ENCODE data around the gene PPP1R7.

PPP1R7 gene

GRCh38 chr2:241197947-241198346 lies 47.7 kb downstream of the PPP1R7 start:
- no peaks in the 10 kb centered on the region for H3K36me3 ChIP-seq (ENCODE audit: control insufficient read depth, insufficient read depth, low read length)
- H3K4me3 ChIP-seq (replicated peaks; ENCODE audit: low read depth, low read length): no peak overlapping the region
- DNase-seq (ENCODE audit: extremely low read depth, insufficient read length): no peak
- H3K27me3 ChIP-seq (replicated peaks; ENCODE audit: control insufficient read depth, insufficient read depth, low read length): no peaks in the 10 kb centered on the region
- TF ChIP-seq CTCF (IDR thresholded peaks at IDR 0.05; ENCODE audit: insufficient read depth, low read length, poor library complexity, severe bottlenecking): no peak

GRCh38 chr2:241198381-241199279 lies 48.4 kb downstream of the PPP1R7 start:
- H3K27me3 ChIP-seq (replicated peaks; ENCODE audit: control insufficient read depth, insufficient read depth, low read length): no peaks in the 10 kb centered on the region
- no peak for TF ChIP-seq CTCF (IDR thresholded peaks at IDR 0.05; ENCODE audit: insufficient read depth, low read length, poor library complexity, severe bottlenecking)

GRCh38 chr2:241199286-241199685 lies 49.0 kb downstream of the PPP1R7 start:
- peak; percentile 4 for DNase-seq (ENCODE audit: extremely low read depth, insufficient read length)
- H3K4me3 ChIP-seq (replicated peaks; ENCODE audit: low read depth, low read length): no peak overlapping the region
- H3K27me3 ChIP-seq (replicated peaks; ENCODE audit: control insufficient read depth, insufficient read depth, low read length): no peaks in the 10 kb centered on the region
- H3K36me3 ChIP-seq (ENCODE audit: control insufficient read depth, insufficient read depth, low read length): no peaks in the 10 kb centered on the region
- TF ChIP-seq CTCF (IDR thresholded peaks at IDR 0.05; ENCODE audit: insufficient read depth, low read length, poor library complexity, severe bottlenecking): no peak

More at GRCh38 chr2:241198381-241199279, 48.4 kb downstream of the PPP1R7 start:
- Histone ChIP-seq H3K4me3 (replicated peaks; ENCODE audit: low read depth, low read length) (no peak overlapping the region), H3K36me3 (ENCODE audit: control insufficient read depth, insufficient read depth, low read length) (no peaks in the 10 kb centered on the region)
- peak; percentile 1 for DNase-seq (ENCODE audit: extremely low read depth, insufficient read length)

- no peak for DNase-seq (ENCODE audit: extremely low read depth, insufficient read length)
- Histone ChIP-seq H3K4me3 (replicated peaks; ENCODE audit: low read depth, low read length) (no peak overlapping the region), H3K27me3 (replicated peaks; ENCODE audit: control insufficient read depth, insufficient read depth, low read length) (no peaks in the 10 kb centered on the region), H3K36me3 (ENCODE audit: control insufficient read depth, insufficient read depth, low read length) (no peaks in the 10 kb centered on the region)
- no peak for TF ChIP-seq CTCF (IDR thresholded peaks at IDR 0.05; ENCODE audit: insufficient read depth, low read length, poor library complexity, severe bottlenecking)
These were observed 49.9 kb downstream of the PPP1R7 start for GRCh38 chr2:241199897-241200821.

GRCh38 chr2:241200822-241201395 lies 50.6 kb downstream of the PPP1R7 start:
- H3K4me3 ChIP-seq (replicated peaks; ENCODE audit: low read depth, low read length): no peak overlapping the region
- no peak for TF ChIP-seq CTCF (IDR thresholded peaks at IDR 0.05; ENCODE audit: insufficient read depth, low read length, poor library complexity, severe bottlenecking)
- no peaks in the 10 kb centered on the region for H3K36me3 ChIP-seq (ENCODE audit: control insufficient read depth, insufficient read depth, low read length)
- H3K27me3 ChIP-seq (replicated peaks; ENCODE audit: control insufficient read depth, insufficient read depth, low read length): no peaks in the 10 kb centered on the region
- no peak for DNase-seq (ENCODE audit: extremely low read depth, insufficient read length)
